OCI-LY7 (cell line): ENCODE data around the gene CACNA1D. TPM values are rescaled to one million over a fixed set of nuclear protein-coding genes. Genes with fewer than 3 reads are reported as not detected.

Source experiments
- BruUV-seq: library from RNA; stranded (reverse); fragments of 400-500 nt; replicated peaks from 2 replicates; lab custom pipeline; 2021; lab: Mats Ljungman, UMichigan
- CTCF ChIA-PET: fragments of 300-600 bp; sonication (Branson Sonifier 250); formaldehyde crosslinking; loops from one replicate; lab custom pipeline; 2022; ENCODE audit warnings: antibody characterized with exemption; ENCODE audit not compliant: unreplicated experiment; lab: Charles Lee
- POLR2A ChIA-PET: fragments of 300-600 bp; sonication (Branson Sonifier 250); formaldehyde crosslinking; loops from one replicate; lab custom pipeline; 2022; ENCODE audit warnings: antibody characterized with exemption; lab: Charles Lee
- DNase-seq: peaks from one replicate; pipeline ENCODE4 v3.0.0-alpha.2; 2015; ENCODE audit warnings: low spot score
- H2AFZ ChIP-seq: fragments of 200-600 bp; sonication (generic), shearing (Covaris generic); 2 replicates; pipeline ENCODE4 v1.6.1; 2014; ENCODE audit warnings: mild to moderate bottlenecking, antibody characterized with exemption, low read length, moderate library complexity
- H3K27ac ChIP-seq: fragments of 200-600 bp; sonication (generic); 2 replicates; pipeline ENCODE4 v1.5.1; 2014; ENCODE audit warnings: mixed run types, low read depth, mild to moderate bottlenecking, moderate library complexity, low read length, inconsistent platforms; ENCODE audit not compliant: poor library complexity, severe bottlenecking
- H3K36me3 ChIP-seq: fragments of 200-600 bp; sonication (generic); 2 replicates; pipeline ENCODE4 v1.6.1; 2014; ENCODE audit warnings: mild to moderate bottlenecking, antibody characterized with exemption, low read length, moderate library complexity, mixed read lengths; ENCODE audit not compliant: insufficient read depth
- H3K4me1 ChIP-seq: fragments of 200-600 bp; sonication (generic); 2 replicates; pipeline ENCODE4 v1.5.1; 2014; ENCODE audit warnings: mild to moderate bottlenecking, low read length; ENCODE audit not compliant: insufficient read depth, poor library complexity, severe bottlenecking
- H3K4me2 ChIP-seq: fragments of 200-600 bp; sonication (generic); 2 replicates; pipeline ENCODE4 v1.6.1; 2014; ENCODE audit warnings: mild to moderate bottlenecking, low read length
- H3K4me3 ChIP-seq: fragments of 200-600 bp; sonication (generic); 2 replicates; pipeline ENCODE4 v1.5.1; 2014; ENCODE audit warnings: mild to moderate bottlenecking, low read depth, low read length; ENCODE audit not compliant: poor library complexity, severe bottlenecking
- H3K79me2 ChIP-seq: fragments of 200-600 bp; sonication (generic); 2 replicates; pipeline ENCODE4 v1.6.1; 2016; ENCODE audit warnings: low read depth, mild to moderate bottlenecking, low read length, moderate library complexity, mixed read lengths; ENCODE audit not compliant: insufficient read depth
- H3K9me2 ChIP-seq: fragments of 200-600 bp; sonication (generic); 2 replicates; pipeline ENCODE4 v1.6.1; 2016; ENCODE audit warnings: mild to moderate bottlenecking, low read length, mixed read lengths; ENCODE audit not compliant: insufficient read depth
- H3K9me3 ChIP-seq: fragments of 200-600 bp; sonication (generic); 2 replicates; pipeline ENCODE4 v1.6.1; 2014; ENCODE audit warnings: mild to moderate bottlenecking, mixed run types, low read length, mixed read lengths
- H4K20me1 ChIP-seq: fragments of 200-600 bp; sonication (generic); 2 replicates; pipeline ENCODE4 v1.6.1; 2014; ENCODE audit warnings: mild to moderate bottlenecking, antibody characterized with exemption, low read length, moderate library complexity, mixed read lengths; ENCODE audit not compliant: insufficient read depth
- CTCF ChIP-seq: fragments of 200-600 bp; sonication (generic); conservative IDR thresholded peaks from 2 replicates; pipeline ENCODE4 v1.5.1; 2014; ENCODE audit warnings: mild to moderate bottlenecking, antibody characterized with exemption, low read length, moderate library complexity, mixed read lengths
- EZH2phosphoT487 ChIP-seq: fragments of 200-600 bp; sonication (generic); IDR thresholded peaks from 2 replicates; pipeline ENCODE4 v1.6.1; 2018; ENCODE audit warnings: low read depth, borderline replicate concordance, mild to moderate bottlenecking, mixed run types, antibody characterized with exemption, low read length, moderate library complexity, mixed read lengths
- intact Hi-C: fragments of 100-400 bp; cut with micrococcal nuclease; formaldehyde crosslinking; loops from one replicate; pipeline ENCODE4 v1.10.0; 2022; ENCODE audit not compliant: unreplicated experiment
- total RNA-seq, 2 experiments: library from RNA; depleted of rRNA in 1 of 2; stranded (reverse); fragments of >200 nt in 1 of 2; shearing (Covaris generic) in 1 of 2; gene quantifications; 2 replicates each; pipeline ENCODE4 v1.2.3, GENCODE V29; 2014 to 2022

The CACNA1D gene
- total RNA-seq, 2 experiments from 2014 or later: 0.42 TPM; not detected in 1

GRCh38 chr3:53809764-53810400 lies 315.5 kb downstream of the CACNA1D start:
- Histone ChIP-seq H3K4me3 (no peak overlapping the region), H3K9me2 (no peaks in the 10 kb centered on the region), H3K79me2 (no peaks in the 10 kb centered on the region), H3K4me1 (no peaks in the 10 kb centered on the region), H3K9me3 (no peaks in the 10 kb centered on the region), H3K27ac (no peak overlapping the region), H3K4me2 (no peak overlapping the region), H3K36me3 (no peaks in the 10 kb centered on the region), H4K20me1 (no peaks in the 10 kb centered on the region), H2AFZ (no peak overlapping the region)
- intact Hi-C loops: no loop called here
- no peak for DNase-seq
- ChIA-PET POLR2A (no interaction called here), CTCF (no interaction called here)
- TF ChIP-seq CTCF (no peak), EZH2phosphoT487 (no peak)
- BruUV-seq: no TSS peak

- no peak overlapping the region for H3K27ac ChIP-seq
- no peaks in the 10 kb centered on the region for H3K9me2 ChIP-seq
- H3K36me3 ChIP-seq: no peaks in the 10 kb centered on the region
- ChIA-PET POLR2A (interaction anchor here (0.6 to 0.7 kb wide), 3 partner anchors 90 to 240 kb away, joined by 3 to 7 read pairs (median 3); no protein-coding TSS in a partner anchor), CTCF (no interaction called here)
- H2AFZ ChIP-seq: no peak overlapping the region
- H3K4me1 ChIP-seq: no peaks in the 10 kb centered on the region
- no peak overlapping the region for H3K4me2 ChIP-seq
- no peak for TF ChIP-seq EZH2phosphoT487
- no peak for TF ChIP-seq CTCF
- no peaks in the 10 kb centered on the region for H3K79me2 ChIP-seq
- H3K4me3 ChIP-seq: no peak overlapping the region
- intact Hi-C loops: no loop called here
- no peak for DNase-seq
- no peaks in the 10 kb centered on the region for H3K9me3 ChIP-seq
- BruUV-seq: no TSS peak
- no peaks in the 10 kb centered on the region for H4K20me1 ChIP-seq
Observed at GRCh38 chr3:53811143-53811927, 316.9 kb downstream of the CACNA1D start.

- Histone ChIP-seq H3K27ac (no peak overlapping the region), H3K9me3 (no peaks in the 10 kb centered on the region), H2AFZ (no peak overlapping the region), H4K20me1 (no peaks in the 10 kb centered on the region), H3K36me3 (no peaks in the 10 kb centered on the region), H3K4me1 (no peaks in the 10 kb centered on the region), H3K4me3 (no peak overlapping the region), H3K79me2 (no peaks in the 10 kb centered on the region), H3K9me2 (no peaks in the 10 kb centered on the region), H3K4me2 (no peak overlapping the region)
- intact Hi-C loops: no loop called here
- BruUV-seq: no TSS peak
- DNase-seq: no peak
- no peak for TF ChIP-seq EZH2phosphoT487
- ChIA-PET CTCF (no interaction called here), POLR2A (no interaction called here)
Observed at GRCh38 chr3:53812434-53812833, 318.0 kb downstream of the CACNA1D start.
